H1 (cell line): ENCODE measurements around the gene CDC42EP4. TPM values are rescaled to one million over a fixed set of nuclear protein-coding genes. Genes with fewer than 3 reads are reported as not detected.

Experiments
- CTCF ChIA-PET: fragments of 300-600 bp; sonication (Branson Sonifier 250); formaldehyde crosslinking; loops from one replicate; lab custom pipeline; 2021; ENCODE audit not compliant: partially characterized antibody; lab: Charles Lee
- POLR2A ChIA-PET: fragments of 300-600 bp; sonication (Branson Sonifier 250); formaldehyde crosslinking; loops from one replicate; lab custom pipeline; 2021; ENCODE audit warnings: inconsistent platforms; ENCODE audit not compliant: partially characterized antibody; lab: Charles Lee
- DNase-seq, 2 experiments: peaks; one replicate each; pipeline versions ENCODE4 v3.0.0 to v3.0.0-alpha.2; 2010 to 2022; ENCODE audit warnings: low spot score in 2 of 2, low read depth in 1 of 2, mixed read lengths in 1 of 2
- FAIRE-seq: peaks from 2 replicates; lab custom pipeline; 2011; peaks lifted over from hg19 to GRCh38; lab: Jason Lieb, UNC
- H2AFZ ChIP-seq: 2 replicates; pipeline ENCODE4 v1.8.1; 2012; ENCODE audit warnings: low read length, inconsistent platforms
- H2AK5ac ChIP-seq: 2 replicates; pipeline ENCODE4 v1.6.1; 2013; ENCODE audit warnings: low read depth, low read length
- H2BK120ac ChIP-seq: replicated peaks from 2 replicates; pipeline ENCODE3; 2013; ENCODE audit warnings: low read depth, low read length, inconsistent platforms
- H2BK12ac ChIP-seq: 2 replicates; pipeline ENCODE4 v1.6.1; 2013; ENCODE audit warnings: low read depth, low read length
- H2BK15ac ChIP-seq: 2 replicates; pipeline ENCODE4 v1.6.1; 2013; ENCODE audit warnings: low read length
- H2BK20ac ChIP-seq: 2 replicates; pipeline ENCODE4 v1.6.1; 2013; ENCODE audit warnings: low read length
- H2BK5ac ChIP-seq: 2 replicates; pipeline ENCODE4 v1.6.1; 2013; ENCODE audit warnings: low read depth, low read length
- H3K14ac ChIP-seq: 2 replicates; pipeline ENCODE4 v1.6.1; 2013; ENCODE audit warnings: inconsistent platforms; ENCODE audit not compliant: insufficient read length
- H3K18ac ChIP-seq: 2 replicates; pipeline ENCODE4 v1.6.1; 2013; ENCODE audit warnings: low read length; ENCODE audit errors: extremely low read depth
- H3K23ac ChIP-seq: 2 replicates; pipeline ENCODE4 v1.6.1; 2013; ENCODE audit warnings: inconsistent platforms; ENCODE audit not compliant: insufficient read length
- H3K23me2 ChIP-seq: 2 replicates; pipeline ENCODE4 v1.6.1; 2013; ENCODE audit warnings: low read depth, low read length
- H3K27ac ChIP-seq: 2 replicates; pipeline ENCODE4 v1.6.1; 2011; ENCODE audit warnings: low read depth, low read length, inconsistent platforms
- H3K27me3 ChIP-seq, 4 experiments: replicated peaks in 1 of 4; 1 replicate in 1 of 4; 2 replicates in 3 of 4; pipeline versions ENCODE4 v1.6.1 to v1.8.1; 2011 to 2013; ENCODE audit warnings: low read length in 3 of 4, mild to moderate bottlenecking in 3 of 4, inconsistent platforms in 2 of 4, mixed read lengths in 2 of 4, moderate library complexity in 1 of 4; ENCODE audit not compliant: control insufficient read depth in 3 of 4, insufficient read depth in 3 of 4; ENCODE audit errors: extremely low read depth in 1 of 4
- H3K36me3 ChIP-seq, 4 experiments: 2 replicates each; pipeline versions ENCODE4 v1.6.1 to v1.8.1; 2011 to 2013; ENCODE audit warnings: mild to moderate bottlenecking in 4 of 4, low read length in 3 of 4, moderate library complexity in 2 of 4, control low read depth in 1 of 4, inconsistent platforms in 1 of 4; ENCODE audit not compliant: insufficient read depth in 4 of 4, control insufficient read depth in 2 of 4
- H3K4ac ChIP-seq: replicated peaks from 2 replicates; pipeline ENCODE3; 2013; ENCODE audit warnings: low read length, low read depth, mixed read lengths, inconsistent platforms; ENCODE audit not compliant: insufficient read length
- H3K4me1 ChIP-seq, 4 experiments: replicated peaks in 1 of 4; 1 replicate in 1 of 4; 2 replicates in 3 of 4; pipeline versions ENCODE4 v1.6.1 to v1.8.1; 2011 to 2013; ENCODE audit warnings: low read length in 3 of 4, inconsistent platforms in 2 of 4, mixed read lengths in 1 of 4; ENCODE audit not compliant: insufficient read depth in 4 of 4, control insufficient read depth in 3 of 4
- H3K4me2 ChIP-seq, 2 experiments: 2 replicates each; pipeline versions ENCODE4 v1.6.1 to v1.8.1; 2011 to 2013; ENCODE audit warnings: low read depth in 2 of 2, low read length in 2 of 2, control low read depth in 1 of 2, inconsistent platforms in 1 of 2, mild to moderate bottlenecking in 1 of 2; ENCODE audit not compliant: insufficient read depth in 1 of 2
- H3K4me3 ChIP-seq, 4 experiments: fragments of 200-600, 300-600 bp in 1 of 4; sonication (generic), shearing (Covaris generic), sonication (Bioruptor Twin) in 1 of 4; 2 replicates each; pipeline versions ENCODE4 v1.5.1 to v1.8.1; 2011 to 2016; ENCODE audit warnings: low read length in 4 of 4, low read depth in 3 of 4, control low read depth in 2 of 4, inconsistent platforms in 2 of 4, mild to moderate bottlenecking in 2 of 4, mixed read lengths in 1 of 4, moderate library complexity in 1 of 4; ENCODE audit not compliant: insufficient read depth in 2 of 4; ENCODE audit errors: extremely low read depth in 1 of 4
- H3K56ac ChIP-seq: replicated peaks from 2 replicates; pipeline ENCODE3; 2013; ENCODE audit warnings: low read depth, mild to moderate bottlenecking, mixed read lengths, low read length, inconsistent platforms; ENCODE audit not compliant: insufficient read length
- H3K79me1 ChIP-seq: 2 replicates; pipeline ENCODE4 v1.6.1; 2013; ENCODE audit warnings: low read depth, low read length, control low read depth
- H3K79me2 ChIP-seq, 2 experiments: 2 replicates each; pipeline versions ENCODE4 v1.6.1 to v1.8.1; 2012 to 2013; ENCODE audit warnings: low read length in 2 of 2, mild to moderate bottlenecking in 2 of 2, inconsistent platforms in 1 of 2; ENCODE audit not compliant: insufficient read depth in 2 of 2, control insufficient read depth in 1 of 2
- H3K9ac ChIP-seq, 4 experiments: replicated peaks in 1 of 4; 1 replicate in 1 of 4; 2 replicates in 3 of 4; pipeline versions ENCODE4 v1.6.1 to v1.8.1; 2011 to 2013; ENCODE audit warnings: low read depth in 3 of 4, low read length in 3 of 4, control low read depth in 2 of 4, mild to moderate bottlenecking in 2 of 4, moderate library complexity in 2 of 4, inconsistent platforms in 1 of 4; ENCODE audit errors: extremely low read depth in 1 of 4
- H3K9me3 ChIP-seq, 2 experiments: 2 replicates each; pipeline versions ENCODE4 v1.6.1 to v1.8.1; 2012 to 2013; ENCODE audit warnings: mild to moderate bottlenecking in 2 of 2, moderate library complexity in 2 of 2, control low read depth in 1 of 2, inconsistent platforms in 1 of 2, low read depth in 1 of 2, low read length in 1 of 2, mixed read lengths in 1 of 2; ENCODE audit not compliant: insufficient read depth in 2 of 2
- H4K20me1 ChIP-seq, 2 experiments: replicated peaks in 1 of 2; 2 replicates each; pipeline versions ENCODE3 to v1.8.1; 2011 to 2013; ENCODE audit warnings: inconsistent platforms in 2 of 2, low read length in 2 of 2, mild to moderate bottlenecking in 1 of 2; ENCODE audit not compliant: insufficient read depth in 2 of 2, control insufficient read depth in 1 of 2
- H4K5ac ChIP-seq: 2 replicates; pipeline ENCODE4 v1.6.1; 2013; ENCODE audit warnings: low read length, low read depth, mixed read lengths, inconsistent platforms; ENCODE audit not compliant: insufficient read length
- H4K8ac ChIP-seq: 2 replicates; pipeline ENCODE4 v1.8.0; 2013; ENCODE audit warnings: mild to moderate bottlenecking, moderate library complexity, low read length, inconsistent platforms; ENCODE audit not compliant: insufficient read depth; ENCODE audit errors: extremely low read depth
- H4K91ac ChIP-seq: replicated peaks from 2 replicates; pipeline ENCODE3; 2013; ENCODE audit warnings: low read length, mixed read lengths, inconsistent platforms; ENCODE audit not compliant: insufficient read length
- ASH2L ChIP-seq: fragments of 200-600, 300-600 bp; sonication (generic); IDR thresholded peaks from one replicate; pipeline ENCODE4 v1.7.1; 2017; ENCODE audit warnings: low read length
- CEBPB ChIP-seq: IDR thresholded peaks from 2 replicates; pipeline ENCODE4 v1.6.1; 2012; ENCODE audit warnings: low read depth, low read length
- EGR1 ChIP-seq: IDR thresholded peaks from 2 replicates; pipeline ENCODE4 v1.6.1; 2011; ENCODE audit warnings: low read depth, low read length, borderline replicate concordance
- EZH2 ChIP-seq: fragments of 200-600 bp; sonication (generic); IDR thresholded peaks from 2 replicates; pipeline ENCODE4 v1.7.1; 2012; ENCODE audit warnings: low read depth, mild to moderate bottlenecking, moderate library complexity, low read length, inconsistent platforms; ENCODE audit not compliant: severe bottlenecking
- POU5F1 ChIP-seq: IDR thresholded peaks from 2 replicates; pipeline ENCODE4 v1.6.1; 2011; ENCODE audit warnings: low read depth, mild to moderate bottlenecking, low read length, moderate library complexity
- RFX5 ChIP-seq: IDR thresholded peaks from 2 replicates; pipeline ENCODE4 v1.6.1; 2011; ENCODE audit warnings: low read depth, low read length, improper control_type of control experiment, borderline replicate concordance
- SIRT6 ChIP-seq: IDR thresholded peaks from one replicate; pipeline ENCODE4 v1.7.1; 2012; ENCODE audit warnings: low read length, inconsistent platforms
- SUZ12 ChIP-seq: fragments of 200-600 bp; sonication (generic); IDR thresholded peaks from 2 replicates; pipeline ENCODE4 v1.6.1; 2012; ENCODE audit warnings: mild to moderate bottlenecking, inconsistent platforms, low read length, moderate library complexity, mixed read lengths
- TCF12 ChIP-seq: IDR thresholded peaks from 2 replicates; pipeline ENCODE4 v1.6.1; 2011; ENCODE audit warnings: low read depth, mild to moderate bottlenecking, low read length
- TEAD4 ChIP-seq: IDR thresholded peaks from 2 replicates; pipeline ENCODE4 v1.6.1; 2012; ENCODE audit warnings: low read depth, low read length, inconsistent platforms, mixed read lengths
- YY1 ChIP-seq: IDR thresholded peaks from 2 replicates; pipeline ENCODE4 v1.6.1; 2011; ENCODE audit warnings: low read depth, mild to moderate bottlenecking, low read length
- WGBS, 2 experiments: shearing (Covaris generic) in 1 of 2; methylation state at CpG; one replicate each; pipeline versions ENCODE4 v1.1.6 to v1.1.7; 2013 to 2015; ENCODE audit warnings: low lambda C conversion rate in 2 of 2, mixed read lengths in 2 of 2, inconsistent platforms in 1 of 2, low coverage in 1 of 2, missing lambda C conversion rate in 1 of 2; ENCODE audit not compliant: insufficient replicate concordance in 2 of 2, insufficient coverage in 1 of 2, insufficient read length in 1 of 2; ENCODE audit errors: extremely low coverage in 1 of 2, missing lambda C conversion rate in 1 of 2; 5-methylcytosine and 5-hydroxymethylcytosine counted together
- polyA plus RNA-seq, 7 experiments: library from polyadenylated mRNA; depleted of rRNA in 3 of 7; stranded (reverse) in 5 of 7; unstranded in 2 of 7; fragments of >200 nt in 5 of 7; fragments of 200-250 nt in 2 of 7; gene quantifications; 1 replicate in 5 of 7; 2 replicates in 1 of 7; 4 replicates in 1 of 7; pipeline versions ENCODE4 v1.2.1 to v1.2.3, GENCODE V29; 2011 to 2013; ENCODE audit warnings: missing spikeins in 2 of 7, mixed read lengths in 2 of 7
- total RNA-seq: library from RNA; stranded (reverse); fragmentation: NEBNext Ultra II Directional; extraction: Animal tissue kit (Norgen Biotek cat#: 25700); gene quantifications from 2 replicates; pipeline ENCODE4 v1.2.1, GENCODE V29; 2021

CDC42EP4 gene
- total and polyA plus RNA-seq, 2 of the 8 experiments (the other 6 are each of a cell fraction or from before 2014, with no cell fraction given): 8.8 to 12.6 TPM

DNA sequence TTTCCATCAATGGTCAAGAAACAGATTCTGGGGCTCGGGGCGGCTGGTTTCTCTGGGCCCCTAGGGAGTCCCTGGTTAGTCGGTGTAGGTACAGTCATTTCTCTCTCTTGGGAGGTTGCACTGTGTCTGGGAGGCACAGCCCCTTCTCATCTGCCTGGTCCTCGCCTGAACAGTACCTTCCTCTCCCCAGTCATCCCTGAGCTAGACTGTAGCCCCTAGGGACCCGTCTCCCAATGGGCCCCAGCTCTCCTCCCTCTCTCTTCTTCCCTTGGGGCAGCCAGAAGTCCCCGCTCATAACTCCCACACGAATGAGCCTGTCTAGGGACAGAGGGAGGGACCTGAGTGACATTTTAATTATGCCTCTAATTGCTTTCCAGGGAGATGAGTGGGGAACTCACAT, 29.9 kb downstream of the CDC42EP4 start:
- no peak overlapping the region for H3K4ac ChIP-seq
- no peaks in the 10 kb centered on the region for H3K79me2 ChIP-seq
- H2BK120ac ChIP-seq: no peak overlapping the region
- no peak overlapping the region for H3K4me2 ChIP-seq
- 90% methylated on average over 7 of the region's 7 CpGs; no CpG with 5 or more reads in 1 of the 2 experiments for WGBS, 2 experiments
- H3K23me2 ChIP-seq: no peaks in the 10 kb centered on the region
- no peak overlapping the region for H3K18ac ChIP-seq
- no peak overlapping the region for H4K91ac ChIP-seq
- H3K14ac ChIP-seq: no peak overlapping the region
- H3K9me3 ChIP-seq: no peaks in the 10 kb centered on the region
- no peak overlapping the region for H2BK15ac ChIP-seq
- H3K79me1 ChIP-seq: peaks cover 2% of the 10 kb centered on the region; the same call in 1 of the 2 replicates
- H2BK5ac ChIP-seq: no peak overlapping the region
- H3K9ac ChIP-seq: no peak overlapping the region
- no peaks in the 10 kb centered on the region for H4K20me1 ChIP-seq
- no peak for DNase-seq
- POLR2A ChIA-PET: interaction anchor here (0.9 kb wide), 1 partner anchor 60 kb away, joined by 3 read pairs; no protein-coding TSS in a partner anchor
- no peak overlapping the region for H3K23ac ChIP-seq
- no peak overlapping the region for H2BK12ac ChIP-seq
- no peak overlapping the region for H3K4me3 ChIP-seq
- no peak overlapping the region for H3K56ac ChIP-seq
- H4K8ac ChIP-seq: peak overlapping the region; percentile 71; the same call in 1 of the 2 replicates
- H3K4me1 ChIP-seq: peaks cover 0 to 13% (median 7%) of the 10 kb centered on the region in 4 experiments; a peak in 6 of 7 replicates
- CTCF ChIA-PET: interaction anchor here (0.7 to 5.2 kb wide), 11 partner anchors 9 to 110 kb away, joined by 3 to 28 read pairs (median 4); partner anchors contain the start of gene CDC42EP4
- no peak overlapping the region for H4K5ac ChIP-seq
- no peak overlapping the region for H2AFZ ChIP-seq
- FAIRE-seq: no peak
- H2AK5ac ChIP-seq: no peak overlapping the region
- no peak overlapping the region for H3K27ac ChIP-seq
- H2BK20ac ChIP-seq: no peak overlapping the region
- peaks cover 0 to 6% (median 2%) of the 10 kb centered on the region in 4 experiments; a peak in 3 of 8 replicates for H3K36me3 ChIP-seq
- no peaks in the 10 kb centered on the region for H3K27me3 ChIP-seq
- no peak for TF ChIP-seq YY1
- TF ChIP-seq SUZ12: no peak
- no peak for TF ChIP-seq SIRT6
- no peak for TF ChIP-seq CEBPB
- no peak for TF ChIP-seq RFX5
- TF ChIP-seq TEAD4: no peak
- no peak for TF ChIP-seq ASH2L
- no peak for TF ChIP-seq EZH2
- TF ChIP-seq EGR1: no peak
- TF ChIP-seq POU5F1: no peak
- no peak for TF ChIP-seq TCF12
